Activated CD8-positive, alpha-beta memory T cell treated with anti-CD3 and anti-CD28 coated beads for 4 hours (primary cell): Measurements from ENCODE around the gene GIMD1.
"Not testable (repeated sequence)": the region's sequence is repeated elsewhere in the genome, so short reads cannot be mapped to it uniquely, and the experiment has no call there.

ENCODE experiments used
- DNase-seq, 2 donors: peaks; one replicate each; pipeline ENCODE4 v3.0.0-alpha.2; 2020; ENCODE audit warnings: low read depth in 2 of 2

Gene GIMD1

GRCh38 chr4:106368678-106369077 is at the start of gene GIMD1:
TSS of gene GIMD1 (minus strand) at chr4:106368778. CDS start at chr4:106367435, 1,343 bp downstream.
- DNase-seq = no peak

GRCh38 chr4:106414366-106414765 is 45.8 kb upstream of the GIMD1 start:
- DNase-seq = no peak

GRCh38 chr4:106409901-106410889 is 41.6 kb upstream of the GIMD1 start:
- no peak for DNase-seq

GRCh38 chr4:106408004-106408403 is 39.4 kb upstream of the GIMD1 start:
- not testable (repeated sequence) for DNase-seq

GRCh38 chr4:106401157-106401556 is 32.6 kb upstream of the GIMD1 start:
- DNase-seq = no peak

- not testable (repeated sequence) for DNase-seq
Observed at GRCh38 chr4:106398898-106399297, 30.3 kb upstream of the GIMD1 start.

- DNase-seq = no peak
Observed at GRCh38 chr4:106395582-106395981, 27.0 kb upstream of the GIMD1 start.

- DNase-seq = no peak
Observed at GRCh38 chr4:106385853-106386393, 17.3 kb upstream of the GIMD1 start.

- no peak for DNase-seq
Observed at GRCh38 chr4:106384878-106385277, 16.3 kb upstream of the GIMD1 start.

GRCh38 chr4:106380179-106380578 is 11.6 kb upstream of the GIMD1 start:
- no peak for DNase-seq

GRCh38 chr4:106373026-106373425 is 4.4 kb upstream of the GIMD1 start:
- no peak for DNase-seq

GRCh38 chr4:106371161-106371560 is 2.6 kb upstream of the GIMD1 start:
- DNase-seq = no peak

GRCh38 chr4:106370214-106370613 is 1.6 kb upstream of the GIMD1 start:
- DNase-seq = no peak

- no peak for DNase-seq
Observed at GRCh38 chr4:106369456-106370060, 980 bp upstream of the GIMD1 start.

- DNase-seq = no peak
Observed at GRCh38 chr4:106367072-106367471, 1.5 kb downstream of the GIMD1 start.

- DNase-seq = no peak
Observed at GRCh38 chr4:106366026-106366425, 2.6 kb downstream of the GIMD1 start.

GRCh38 chr4:106365613-106366012 is 3.0 kb downstream of the GIMD1 start:
- DNase-seq = no peak

GRCh38 chr4:106364282-106364681 is 4.3 kb downstream of the GIMD1 start:
- DNase-seq = no peak

- no peak for DNase-seq
Observed at GRCh38 chr4:106362086-106362825, 6.3 kb downstream of the GIMD1 start.

GRCh38 chr4:106358899-106359298 is 9.7 kb downstream of the GIMD1 start:
- no peak for DNase-seq

- DNase-seq = no peak
Observed at GRCh38 chr4:106355193-106355592, 13.4 kb downstream of the GIMD1 start.

GRCh38 chr4:106353786-106354185 is 14.8 kb downstream of the GIMD1 start:
- DNase-seq = no peak
